ENCODE results near the gene ARF3. TPM values are rescaled to one million over a fixed set of nuclear protein-coding genes. Genes with fewer than 3 reads are reported as not detected.
"Not testable (repeated sequence)": the region's sequence is repeated elsewhere in the genome, so short reads cannot be mapped to it uniquely, and the experiment has no call there.

The ARF3 gene
- polyA plus RNA-seq, 1 donor: 46.1 TPM

DNA sequence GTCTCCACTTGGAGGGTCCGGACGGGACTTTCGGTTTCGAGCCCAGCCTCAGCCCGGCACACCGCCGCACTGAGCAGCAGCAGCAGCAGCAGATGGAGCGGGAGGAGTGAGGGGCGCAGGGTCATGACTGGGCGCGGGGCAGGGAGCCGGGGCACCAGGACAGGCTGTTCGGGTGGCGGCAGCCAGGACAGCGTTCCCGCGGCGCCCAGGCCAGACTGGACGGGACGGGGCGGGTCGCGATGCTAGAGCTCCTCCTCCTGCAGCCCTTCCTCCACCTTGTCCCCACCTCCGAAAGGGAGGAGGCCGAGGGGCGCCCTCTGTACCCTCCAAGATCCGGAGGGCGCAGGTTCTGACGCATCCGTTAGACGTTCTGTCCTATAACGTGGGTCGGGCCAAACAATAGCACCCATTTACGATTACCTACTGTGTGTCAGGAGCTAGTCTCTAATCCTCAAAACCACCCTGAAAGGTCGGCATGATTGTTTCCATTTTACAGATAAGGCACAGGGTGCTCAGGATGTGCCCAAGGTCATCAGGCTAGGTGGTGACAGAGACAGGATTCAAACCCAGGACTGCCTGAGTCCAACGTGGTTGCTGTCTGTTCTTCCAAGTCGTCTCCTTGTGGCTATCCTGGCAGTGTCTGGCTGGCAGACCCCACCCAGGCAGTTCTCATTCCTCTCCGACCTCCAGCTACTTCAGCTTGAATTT is 31.8 kb downstream of the ARF3 start, which contains the start of gene FKBP11:
TSS of gene FKBP11 (minus strand) at position 189 of the 708 bp plus-strand sequence. CDS start at position 125, 64 bp downstream.
- DNase-seq: peak; percentile 63

DNA sequence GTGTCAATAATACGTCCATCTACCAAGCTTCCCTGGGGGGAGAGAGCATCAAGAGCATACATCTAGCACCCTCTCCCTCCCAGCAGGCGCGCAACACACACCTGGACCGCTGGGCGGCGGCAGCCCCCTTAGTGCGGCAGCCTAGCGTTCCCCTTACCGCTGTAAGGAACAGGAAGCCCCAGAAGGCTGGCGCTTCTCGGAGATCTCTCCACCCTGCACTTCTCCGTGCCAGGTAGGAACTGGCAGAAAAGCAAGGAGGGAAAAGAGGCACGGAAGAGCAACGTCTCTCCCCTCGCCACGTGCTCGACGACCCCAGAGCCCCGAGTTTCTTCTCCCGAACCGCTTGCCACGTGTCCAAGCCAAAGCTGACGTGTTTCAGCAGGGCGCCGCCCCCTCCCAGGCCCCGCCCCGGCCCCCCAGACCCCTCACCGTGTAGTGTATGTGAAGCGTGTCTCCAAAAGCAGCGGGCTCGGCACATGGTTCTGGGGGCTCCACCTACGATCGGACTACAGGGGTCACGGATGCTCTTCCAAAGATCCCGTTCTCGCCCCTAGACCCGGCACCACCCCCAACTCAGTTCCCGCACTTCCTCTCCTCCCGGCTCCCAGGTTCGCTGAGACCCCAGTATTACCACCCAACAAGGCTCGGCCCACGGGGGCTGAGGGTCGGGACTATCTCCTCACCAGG is 32.5 kb downstream of the ARF3 start:
- DNase-seq: peak; percentile 64

DNA sequence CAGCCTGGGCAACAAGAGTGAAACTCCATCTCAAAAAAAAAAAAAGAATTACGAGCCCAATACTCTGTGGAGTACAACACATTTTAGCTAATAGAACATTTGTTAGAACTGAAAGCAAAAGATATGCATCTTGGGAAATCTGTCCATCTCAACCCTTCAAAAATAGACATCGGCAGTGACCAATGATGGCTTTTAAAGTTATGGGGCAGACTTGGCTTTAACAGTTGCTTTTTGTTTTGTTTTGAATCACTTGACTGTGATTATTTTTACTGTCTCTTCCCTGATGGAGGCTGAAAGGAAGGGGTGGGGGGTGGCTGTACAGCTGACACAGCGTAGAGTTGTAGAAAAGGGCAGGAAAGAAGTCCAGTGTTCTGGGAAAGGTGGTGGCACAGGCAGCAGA is 34.2 kb downstream of the ARF3 start:
- DNase-seq: no peak

DNA sequence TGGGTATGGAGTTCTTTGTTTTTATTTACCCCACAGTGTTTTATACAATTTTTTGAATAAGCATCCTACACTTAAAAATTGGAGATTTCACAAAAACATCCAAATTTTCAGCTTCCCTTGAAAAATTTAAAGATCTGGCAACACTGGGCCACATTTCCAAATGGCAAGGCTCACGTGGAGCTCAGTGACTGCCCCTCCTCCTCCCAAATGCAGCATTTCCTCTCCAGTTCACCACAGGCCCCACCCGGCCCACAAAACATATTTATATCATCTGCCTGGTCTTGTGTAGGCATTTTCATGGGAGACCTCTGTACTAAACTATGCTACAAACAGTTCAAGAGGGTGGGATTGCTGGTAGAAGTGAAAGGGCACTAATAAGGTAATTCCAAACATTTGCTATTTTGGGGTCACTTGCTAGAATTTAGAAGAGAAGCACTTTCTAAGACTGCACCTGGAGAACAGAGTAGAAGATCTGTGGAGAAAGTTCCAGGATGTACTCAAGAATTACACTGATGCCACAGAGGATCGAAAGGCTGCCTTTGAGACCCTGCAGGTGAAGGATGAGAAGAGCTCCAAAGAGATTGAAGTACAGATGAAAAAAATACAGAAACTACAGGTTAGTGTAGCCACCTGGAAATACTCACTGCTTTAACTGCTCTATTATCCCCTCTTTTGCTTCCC is 39.3 kb downstream of the ARF3 start:
- DNase-seq: no peak

DNA sequence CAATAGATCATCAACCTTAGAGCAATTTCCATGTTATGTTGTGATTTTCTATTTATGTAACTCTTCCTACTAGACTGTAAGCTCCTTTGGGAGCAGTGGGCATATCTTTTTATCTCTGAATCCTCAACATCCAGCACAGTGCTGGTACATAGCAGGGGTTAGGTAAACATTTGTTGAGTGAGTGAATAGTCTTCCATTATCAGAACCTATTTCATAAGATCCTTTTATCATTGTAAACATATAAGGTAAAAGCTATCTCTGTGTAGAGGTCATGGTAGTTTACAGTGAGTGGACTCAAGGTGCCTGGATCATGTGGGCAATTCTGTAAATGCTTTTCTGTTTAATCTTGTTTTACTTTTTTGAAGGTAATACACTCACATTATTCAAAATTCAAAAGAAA is 47.1 kb downstream of the ARF3 start:
- DNase-seq: no peak

DNA sequence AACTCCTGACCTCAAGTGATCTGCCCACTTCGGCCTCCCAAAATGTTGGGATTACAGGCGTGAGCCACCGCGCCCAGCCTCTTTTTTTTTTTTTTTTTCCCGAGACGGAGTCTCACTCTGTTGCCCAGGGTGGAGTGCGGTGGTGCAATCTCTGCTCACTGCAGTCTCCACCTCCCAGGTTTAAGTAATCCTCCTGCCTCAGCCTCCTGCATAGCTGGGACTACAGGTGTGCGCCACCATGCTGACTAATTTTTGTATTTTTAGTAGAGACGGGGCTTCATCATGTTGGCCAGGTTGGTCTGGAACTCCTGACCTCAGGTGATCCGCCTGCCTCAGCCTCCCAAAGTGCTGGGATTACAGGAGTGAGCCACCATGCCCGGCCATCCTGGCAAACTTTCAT is 47.6 kb downstream of the ARF3 start:
- not testable (repeated sequence) for DNase-seq

DNA sequence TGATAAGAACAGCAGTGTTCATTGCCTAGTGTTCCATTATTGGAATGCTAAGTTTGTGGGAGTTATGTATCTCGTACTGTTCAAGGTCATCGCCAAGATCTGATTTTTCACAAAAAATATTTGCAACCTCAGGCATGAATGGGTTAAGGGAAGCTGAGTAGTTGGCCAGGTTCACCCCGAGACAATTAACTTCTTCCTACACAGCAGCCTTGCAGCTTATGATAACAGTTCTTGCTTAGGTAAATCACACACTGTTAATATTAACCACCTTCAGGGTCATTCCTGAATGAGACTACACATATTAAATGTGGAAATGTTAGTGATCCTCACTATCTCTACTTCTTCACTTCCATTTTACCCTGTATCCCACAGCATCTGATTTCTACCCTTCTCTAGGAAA is 50.0 kb downstream of the ARF3 start:
- no peak for DNase-seq

DNA sequence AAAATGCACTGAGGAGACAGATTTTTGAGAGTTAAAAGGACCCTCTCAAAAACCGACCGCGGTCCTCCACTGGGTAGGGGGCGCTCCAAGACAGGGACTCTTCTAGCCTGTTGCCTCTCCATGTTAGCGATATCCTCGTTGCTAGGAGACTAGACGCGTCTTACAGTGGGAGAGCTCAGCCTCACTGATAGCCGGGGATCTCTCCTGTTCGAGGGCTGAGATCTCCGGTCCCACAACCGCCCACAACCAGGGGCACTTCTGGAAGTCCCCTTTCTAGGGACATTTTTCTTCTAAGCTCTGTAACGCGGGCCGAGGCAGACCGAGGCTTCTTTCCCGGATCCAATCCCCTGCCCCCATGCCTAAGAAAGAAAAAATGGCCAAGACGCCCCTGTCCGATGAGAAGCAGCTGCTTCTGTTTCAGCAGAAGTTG is 53.3 kb downstream of the ARF3 start:
- DNase-seq: peak; percentile 80

DNA sequence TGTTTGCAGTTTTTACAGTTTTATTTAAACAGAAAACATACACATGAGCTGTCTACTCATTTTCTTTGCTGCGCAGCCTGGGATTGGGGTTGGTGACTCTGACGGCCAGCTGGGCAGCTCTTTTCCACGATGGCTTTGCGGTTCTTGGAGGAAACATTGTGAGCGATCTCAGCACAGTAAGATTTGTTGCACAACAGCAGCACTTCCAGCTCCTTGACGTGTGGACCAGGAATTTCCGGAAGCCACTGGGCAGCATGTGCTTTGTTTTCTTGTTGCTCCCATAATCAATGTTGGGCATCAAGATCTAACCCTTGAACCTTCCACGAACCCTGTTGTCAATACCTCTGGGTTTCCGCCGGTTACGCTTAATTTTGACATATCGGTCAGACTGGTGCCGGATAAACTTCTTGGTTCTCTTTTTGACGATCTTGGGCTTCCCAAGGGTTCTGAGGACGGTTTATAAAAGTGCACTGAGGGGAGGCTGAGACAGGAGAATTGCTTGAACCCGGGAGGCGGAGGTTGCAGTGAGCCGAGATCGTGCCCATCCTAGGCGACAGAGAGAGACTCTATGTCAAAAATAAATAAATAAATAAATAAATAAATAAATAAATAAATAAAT is 53.8 kb downstream of the ARF3 start:
- DNase-seq: no peak

DNA sequence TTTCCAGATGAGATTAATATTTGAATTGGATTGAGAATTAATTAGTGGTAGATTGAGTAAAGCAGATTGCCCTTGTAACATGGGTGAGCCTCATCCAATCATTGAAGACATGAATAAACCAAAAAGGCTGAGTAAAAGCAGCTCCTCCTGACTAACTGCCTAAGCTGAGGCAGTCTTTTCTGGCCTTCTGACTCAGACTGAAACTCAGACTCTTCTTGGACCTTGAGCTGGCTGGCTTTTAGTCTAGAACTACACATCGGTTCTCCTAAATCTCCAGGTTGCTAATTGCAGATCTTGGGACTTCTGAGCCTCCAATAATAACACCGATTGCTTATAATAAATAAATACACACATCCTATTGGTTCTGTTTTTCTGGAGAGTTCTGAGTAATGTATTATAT is 56.0 kb downstream of the ARF3 start:
- DNase-seq: no peak

DNA sequence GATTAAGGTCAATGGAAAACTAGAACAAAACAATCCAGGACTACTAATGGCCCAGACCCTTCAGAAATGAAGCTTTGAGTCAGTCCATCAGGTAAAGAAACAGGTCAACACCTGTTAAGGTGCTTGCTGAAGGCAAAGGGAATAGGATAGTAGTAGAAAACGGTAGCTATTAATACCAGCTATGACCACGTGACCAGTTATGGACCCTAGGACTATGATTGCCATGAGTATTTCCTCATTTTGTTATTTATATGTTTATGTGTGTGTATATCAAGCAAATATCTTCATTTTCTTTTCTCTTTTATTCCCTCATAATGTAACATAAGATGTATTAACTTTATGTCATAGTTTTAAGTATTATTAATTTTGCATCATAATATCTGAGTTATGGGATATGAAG is 57.6 kb downstream of the ARF3 start:
- no peak for DNase-seq

DNA sequence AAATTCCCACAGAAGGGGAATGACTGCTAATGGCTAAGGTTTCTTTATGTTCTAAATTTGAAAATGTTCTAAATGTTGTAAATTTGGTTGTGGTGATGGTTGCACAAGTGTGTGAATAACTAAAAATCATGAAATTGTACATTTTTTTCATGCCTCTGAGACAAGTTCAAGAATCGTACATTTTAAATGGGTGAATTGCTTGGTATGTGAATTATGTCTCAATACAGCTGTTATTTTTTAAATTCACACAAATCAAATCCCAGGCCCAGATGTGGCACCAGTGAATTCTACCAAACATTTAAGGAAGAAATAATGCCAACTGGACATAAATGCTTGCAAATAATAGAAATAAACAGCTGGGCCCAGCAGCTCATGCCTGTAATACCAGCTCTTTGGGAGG is 63.0 kb downstream of the ARF3 start:
- DNase-seq: no peak

DNA sequence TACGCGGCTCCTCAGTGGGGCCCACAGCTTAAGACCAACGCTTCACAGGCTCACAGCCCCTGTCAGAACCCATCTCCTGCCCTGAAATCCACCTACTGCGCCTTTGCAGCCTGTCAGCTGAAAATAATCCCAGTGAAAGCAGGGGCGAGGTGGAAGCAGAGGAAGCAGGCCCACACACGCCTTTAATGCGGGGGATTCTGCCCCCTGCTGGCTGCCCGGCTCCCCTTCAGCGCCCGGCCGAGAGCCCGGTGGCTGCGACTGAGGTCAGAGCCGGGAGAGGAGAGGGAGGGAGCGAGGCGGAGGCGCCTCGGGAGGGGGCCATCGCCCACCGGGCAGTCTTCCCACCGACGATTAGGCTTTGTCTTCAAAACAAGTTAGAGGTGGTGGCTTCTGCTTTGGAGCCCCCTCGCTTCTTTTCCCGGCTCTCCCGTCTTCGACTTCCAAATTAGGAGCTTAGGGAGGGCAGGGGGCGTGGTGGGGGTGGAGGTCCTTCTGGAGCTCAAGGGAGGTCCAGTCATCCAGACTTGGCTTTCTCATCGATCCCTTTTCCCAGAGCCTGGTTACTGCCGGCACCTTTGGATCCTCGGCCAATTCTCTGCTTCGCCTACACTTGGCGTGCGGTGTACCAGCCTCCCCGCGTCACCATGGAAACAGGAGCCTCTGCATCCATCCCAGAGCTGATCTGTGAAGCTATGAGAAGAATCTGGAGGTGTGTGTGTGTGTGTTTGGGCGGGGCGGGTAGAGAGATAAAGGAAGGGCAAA is 66.4 kb downstream of the ARF3 start:
- peak; percentile 79 for DNase-seq

DNA sequence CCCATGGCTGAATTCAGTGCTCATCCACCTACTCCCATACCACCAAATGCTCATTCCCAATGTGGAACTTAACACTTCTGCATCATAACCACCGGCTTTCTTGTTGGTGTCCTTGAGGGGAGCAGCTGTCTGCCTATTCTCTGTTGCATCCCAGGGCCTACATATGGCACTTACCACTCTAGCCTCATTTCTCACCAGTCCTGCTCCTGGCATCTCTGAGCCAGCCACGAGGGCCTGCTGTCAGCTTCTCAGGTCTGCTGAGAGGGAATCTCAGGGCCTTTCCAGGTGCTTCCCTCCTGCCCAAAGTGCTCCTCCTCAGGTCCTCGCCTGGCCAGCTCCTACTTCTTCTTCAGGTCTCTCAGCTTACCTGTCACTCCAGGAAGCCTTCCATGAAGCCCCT is 67.6 kb downstream of the ARF3 start:
- DNase-seq: no peak

Other genes starting within 250 kb of the ARF3 start
- gene CCNT1, start 240.8 kb downstream of the ARF3 start, polyA plus RNA-seq (ENCODE audit: insufficient read length): 19.9 TPM
- 40.6 TPM for gene ADCY6, start 168.4 kb downstream of the ARF3 start, polyA plus RNA-seq (ENCODE audit: insufficient read length)
- 12.2 TPM for gene CACNB3, start 139.0 kb downstream of the ARF3 start, polyA plus RNA-seq (ENCODE audit: insufficient read length)
- 59.8 TPM for gene DDX23, start 105.3 kb downstream of the ARF3 start, polyA plus RNA-seq (ENCODE audit: insufficient read length)
- gene RND1, start 91.6 kb downstream of the ARF3 start, polyA plus RNA-seq (ENCODE audit: insufficient read length): 0.37 TPM
- 20.4 TPM for gene FKBP11, start 32.0 kb downstream of the ARF3 start, polyA plus RNA-seq (ENCODE audit: insufficient read length)
- 0.84 TPM for gene WNT10B, start 14.2 kb upstream of the ARF3 start, polyA plus RNA-seq (ENCODE audit: insufficient read length)
- not detected for gene WNT1, start 20.8 kb upstream of the ARF3 start, polyA plus RNA-seq (ENCODE audit: insufficient read length)
- gene DDN, start 41.9 kb upstream of the ARF3 start, polyA plus RNA-seq (ENCODE audit: insufficient read length): 32.5 TPM
- gene PRKAG1, start 61.3 kb upstream of the ARF3 start, polyA plus RNA-seq (ENCODE audit: insufficient read length): 57.6 TPM
- gene KMT2D, start 103.3 kb upstream of the ARF3 start, polyA plus RNA-seq (ENCODE audit: insufficient read length): 53.2 TPM
- 2.2 TPM for gene RHEBL1, start 112.5 kb upstream of the ARF3 start, polyA plus RNA-seq (ENCODE audit: insufficient read length)
- 0.84 TPM for gene DHH, start 137.3 kb upstream of the ARF3 start, polyA plus RNA-seq (ENCODE audit: insufficient read length)
- 50.3 TPM for gene LMBR1L, start 153.4 kb upstream of the ARF3 start, polyA plus RNA-seq (ENCODE audit: insufficient read length)
- gene TUBA1B, start 173.9 kb upstream of the ARF3 start, polyA plus RNA-seq (ENCODE audit: insufficient read length): 835 TPM
- 757 TPM for gene TUBA1A, start 231.6 kb upstream of the ARF3 start, polyA plus RNA-seq (ENCODE audit: insufficient read length)